ENCODE measurements around the gene RBM42.

- TF ChIP-seq, protein P1, sequence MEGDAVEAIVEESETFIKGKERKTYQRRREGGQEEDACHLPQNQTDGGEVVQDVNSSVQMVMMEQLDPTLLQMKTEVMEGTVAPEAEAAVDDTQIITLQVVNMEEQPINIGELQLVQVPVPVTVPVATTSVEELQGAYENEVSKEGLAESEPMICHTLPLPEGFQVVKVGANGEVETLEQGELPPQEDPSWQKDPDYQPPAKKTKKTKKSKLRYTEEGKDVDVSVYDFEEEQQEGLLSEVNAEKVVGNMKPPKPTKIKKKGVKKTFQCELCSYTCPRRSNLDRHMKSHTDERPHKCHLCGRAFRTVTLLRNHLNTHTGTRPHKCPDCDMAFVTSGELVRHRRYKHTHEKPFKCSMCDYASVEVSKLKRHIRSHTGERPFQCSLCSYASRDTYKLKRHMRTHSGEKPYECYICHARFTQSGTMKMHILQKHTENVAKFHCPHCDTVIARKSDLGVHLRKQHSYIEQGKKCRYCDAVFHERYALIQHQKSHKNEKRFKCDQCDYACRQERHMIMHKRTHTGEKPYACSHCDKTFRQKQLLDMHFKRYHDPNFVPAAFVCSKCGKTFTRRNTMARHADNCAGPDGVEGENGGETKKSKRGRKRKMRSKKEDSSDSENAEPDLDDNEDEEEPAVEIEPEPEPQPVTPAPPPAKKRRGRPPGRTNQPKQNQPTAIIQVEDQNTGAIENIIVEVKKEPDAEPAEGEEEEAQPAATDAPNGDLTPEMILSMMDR (IDR thresholded peaks at IDR 0.05; ENCODE audit: insufficient read depth, low read length, poor library complexity, severe bottlenecking): no peak
- no peak for TF ChIP-seq EZH2phosphoT487 (conservative IDR thresholded peaks at IDR 0.05; ENCODE audit: low read length)
These were observed 9.4 kb upstream of the RBM42 start for GRCh38 chr19:35619290-35619923.

Data from SU-DHL-6 (cell line).